PFSK-1 (cell line): ENCODE data around the gene STX5.

Source experiments
- POLR2AphosphoS5 ChIP-seq: IDR thresholded peaks from 2 replicates; pipeline ENCODE4 v1.6.1; 2012; ENCODE audit warnings: low read depth, mild to moderate bottlenecking, control low read depth, low read length, moderate library complexity
- REST ChIP-seq, 2 experiments: IDR thresholded peaks; 2 replicates each; pipeline versions ENCODE4 v1.6.1 to v1.8.0; 2011 to 2012; ENCODE audit warnings: low read depth in 2 of 2, low read length in 2 of 2, control low read depth in 1 of 2, inconsistent platforms in 1 of 2, mild to moderate bottlenecking in 1 of 2, moderate library complexity in 1 of 2; ENCODE audit not compliant: insufficient read depth in 1 of 2
- SIN3A ChIP-seq: IDR thresholded peaks from 2 replicates; pipeline ENCODE4 v1.6.1; 2012; ENCODE audit warnings: mild to moderate bottlenecking, low read length, moderate library complexity, borderline replicate concordance; ENCODE audit not compliant: insufficient read depth
- TAF1 ChIP-seq: IDR thresholded peaks from 2 replicates; pipeline ENCODE4 v1.6.1; 2012; ENCODE audit warnings: low read length, control low read depth, borderline replicate concordance; ENCODE audit not compliant: insufficient read depth

GRCh38 chr11:62770778-62771143 is 61.1 kb downstream of the STX5 start:
- TF ChIP-seq SIN3A: no peak
- no peak for TF ChIP-seq POLR2AphosphoS5
- no peak for TF ChIP-seq TAF1
- TF ChIP-seq REST (IDR thresholded peaks at IDR 0.05; ENCODE audit: insufficient read depth in 1 of 2, low read depth in 2 of 2, low read length in 2 of 2): no peak
